NOMO-1 treated with DMSO at 0.1 percent for 48 hours (cell line): Measurements from ENCODE around the gene GRM4.
A peak's percentile ranks its signal among the peaks of the same experiment; 100 is the strongest.

Experiments used
- DNase-seq: peaks from one replicate; lab custom pipeline; 2025; ENCODE audit not compliant: unreplicated experiment; lab: John Stamatoyannopoulos, UW

Gene GRM4

DNA sequence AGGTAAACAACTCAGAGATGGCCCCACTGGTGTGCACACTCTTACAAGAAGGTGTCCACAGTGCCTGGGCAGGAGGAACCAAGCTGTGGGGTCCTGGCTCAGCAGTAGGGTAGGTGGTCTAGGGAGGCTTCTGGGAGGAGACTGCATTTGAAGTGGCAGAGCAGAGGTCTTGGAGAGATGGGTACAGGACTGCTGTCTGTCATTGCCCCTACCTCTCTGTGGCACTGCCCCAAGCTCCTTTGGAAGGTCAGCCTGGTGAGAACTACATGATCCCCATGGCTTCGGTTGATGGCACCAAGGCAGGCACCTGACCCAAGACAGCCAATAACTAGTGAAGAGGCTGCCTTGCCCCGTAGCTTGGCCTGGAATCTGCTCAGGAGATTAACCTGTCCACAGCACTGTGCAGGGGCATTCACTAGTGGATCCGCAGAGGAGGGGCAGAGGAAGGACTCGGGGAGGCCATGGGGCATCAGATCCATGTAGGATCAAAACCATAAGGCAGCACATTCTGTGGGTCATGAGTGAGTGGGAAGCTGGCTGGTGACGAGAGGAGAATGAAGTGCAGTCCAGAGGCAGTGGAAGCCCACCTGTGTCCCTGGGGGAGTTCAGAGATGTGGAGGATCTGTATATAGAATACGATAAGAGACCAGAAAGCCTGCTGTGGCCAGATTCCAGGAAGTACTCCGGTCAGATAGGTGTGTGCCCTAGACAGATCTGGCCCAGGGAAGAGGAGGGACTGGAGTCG, 162.0 kb downstream of the GRM4 start:
- DNase-seq, result no peak

- peak; percentile 29 for DNase-seq
Observed at GRCh38 chr6:33983109-33983716, 162.7 kb downstream of the GRM4 start.

GRCh38 chr6:33981861-33982260, 164.0 kb downstream of the GRM4 start:
- DNase-seq, result no peak

GRCh38 chr6:33981421-33981820, 164.5 kb downstream of the GRM4 start:
- no peak for DNase-seq

- DNase-seq, result no peak
Observed at GRCh38 chr6:33980176-33981175, 165.4 kb downstream of the GRM4 start.

DNA sequence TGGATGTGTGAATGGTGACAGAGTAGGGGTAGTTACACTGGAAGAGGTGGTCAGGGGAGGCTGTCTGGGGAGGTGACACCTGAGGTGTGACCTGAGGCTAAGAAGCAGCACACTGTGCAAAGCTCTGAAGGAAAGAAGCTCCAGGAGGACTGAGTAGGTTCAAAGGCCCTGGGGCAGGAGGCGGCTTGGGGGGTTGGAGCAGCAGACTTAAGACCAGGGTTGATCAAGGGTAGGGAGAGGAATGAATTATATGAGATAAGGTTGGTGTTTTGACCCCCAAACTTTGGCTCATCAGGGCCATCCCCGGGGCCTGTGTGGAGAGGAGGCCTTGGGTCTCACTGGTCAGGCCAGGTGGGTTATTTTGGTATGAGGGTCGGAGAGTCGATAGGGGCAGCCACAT, 166.1 kb downstream of the GRM4 start:
- DNase-seq, result no peak

- no peak for DNase-seq
Observed at GRCh38 chr6:33978412-33979150, 167.3 kb downstream of the GRM4 start.

DNA sequence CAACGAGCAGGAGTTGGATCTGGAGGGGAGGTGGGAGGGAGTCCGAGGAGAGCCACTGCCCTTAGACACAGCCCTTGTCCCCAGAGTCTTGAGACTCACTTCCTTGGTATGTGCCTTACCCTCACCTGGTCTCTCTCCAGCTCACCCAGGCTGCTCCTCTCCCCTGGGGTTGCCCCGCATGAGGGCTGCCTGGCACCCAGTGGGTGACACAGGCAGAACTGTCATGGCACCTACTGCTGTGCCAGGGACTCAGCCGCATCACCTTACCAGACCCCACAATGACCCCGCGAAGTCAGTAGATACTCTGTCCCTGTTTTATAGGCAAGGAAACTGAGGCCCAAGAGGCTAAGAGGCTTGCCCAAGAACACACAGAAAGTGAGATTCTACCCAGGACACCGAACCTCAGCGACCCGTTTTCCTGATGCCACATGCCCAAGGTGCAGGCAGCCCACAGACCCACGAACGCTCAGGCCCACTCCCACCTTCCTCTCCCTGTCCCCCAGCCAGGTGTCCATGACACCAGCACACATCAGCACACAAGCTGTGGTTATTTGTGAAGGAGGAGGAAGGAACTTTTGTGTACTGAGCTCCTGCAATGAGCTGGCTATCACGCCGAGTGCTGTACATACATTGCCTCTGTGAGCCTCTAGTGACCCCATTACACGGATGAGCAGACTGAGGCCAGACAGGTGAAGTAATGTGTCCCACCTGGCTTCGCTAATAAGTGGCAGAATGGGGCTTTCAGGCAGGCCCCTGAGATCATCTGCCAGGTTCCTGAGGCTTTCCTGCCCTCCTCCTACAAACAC, 168.1 kb downstream of the GRM4 start:
- DNase-seq, result no peak

DNA sequence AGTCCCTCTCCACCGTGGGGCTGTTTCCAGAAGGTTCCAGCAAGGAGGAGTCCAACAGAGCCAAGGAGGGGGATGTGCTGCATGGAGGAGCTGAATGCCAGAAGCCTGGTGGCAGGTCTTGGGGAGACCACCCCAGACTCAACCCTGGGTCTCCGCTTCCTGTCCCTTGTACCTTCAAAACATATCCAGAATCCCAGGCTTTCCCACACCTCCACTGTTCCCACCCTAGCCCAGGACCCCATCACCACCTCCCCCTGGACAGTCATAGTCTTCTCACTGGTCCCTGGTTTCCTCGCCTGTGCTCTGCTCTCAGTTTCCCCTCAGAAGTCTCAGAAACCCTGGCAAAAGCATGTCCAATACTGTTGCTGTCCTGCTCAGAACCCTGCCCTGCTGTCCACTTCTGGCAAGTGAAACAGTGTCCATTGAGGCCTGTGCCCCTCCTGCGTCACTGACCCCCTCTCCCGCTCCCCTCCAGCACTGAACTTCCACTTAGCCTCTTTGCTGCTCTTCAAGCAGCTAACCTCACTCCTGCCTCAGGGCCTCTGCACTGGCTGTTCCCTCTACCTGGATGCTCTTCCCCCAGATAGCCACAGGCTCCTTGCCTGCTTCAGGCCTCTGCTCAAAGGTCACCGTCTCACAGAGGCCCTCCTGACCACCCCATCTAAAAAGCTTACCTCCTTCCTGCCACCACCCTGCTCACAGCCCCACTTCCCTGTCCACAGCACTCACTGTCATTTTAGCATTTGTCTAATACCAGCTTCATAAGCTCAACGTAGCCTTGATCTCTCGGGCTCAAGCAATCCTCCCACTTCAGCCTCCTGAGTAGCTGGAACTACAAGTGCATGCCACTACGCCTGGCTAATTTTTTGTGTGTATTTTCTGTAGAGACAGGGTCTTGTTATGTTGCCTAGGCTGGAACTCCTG, 169.2 kb downstream of the GRM4 start:
- no peak for DNase-seq

GRCh38 chr6:33975661-33976436, 170.0 kb downstream of the GRM4 start:
- DNase-seq, result no peak

DNA sequence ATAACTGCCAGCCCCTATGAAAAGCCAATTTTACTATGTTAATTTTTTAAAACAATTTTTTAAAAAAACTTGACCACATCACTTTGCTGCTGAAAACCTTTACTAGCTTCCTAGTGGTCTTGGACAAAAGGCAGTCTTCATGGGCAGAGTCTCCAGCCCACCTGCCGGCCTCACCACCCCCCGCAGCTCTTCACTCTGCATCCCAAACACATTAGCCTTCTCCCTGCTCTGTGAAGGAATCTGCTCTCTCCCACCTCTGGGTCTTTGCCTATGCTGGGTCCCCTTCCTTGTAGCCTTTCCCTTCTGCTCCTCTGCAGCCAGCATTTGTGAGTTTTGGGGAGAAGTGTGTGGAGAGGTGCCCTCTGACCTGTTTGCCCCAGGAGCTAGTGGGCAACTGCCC, 171.4 kb downstream of the GRM4 start:
- DNase-seq, result no peak

- no peak for DNase-seq
Observed at GRCh38 chr6:33974030-33974429, 171.9 kb downstream of the GRM4 start.

DNA sequence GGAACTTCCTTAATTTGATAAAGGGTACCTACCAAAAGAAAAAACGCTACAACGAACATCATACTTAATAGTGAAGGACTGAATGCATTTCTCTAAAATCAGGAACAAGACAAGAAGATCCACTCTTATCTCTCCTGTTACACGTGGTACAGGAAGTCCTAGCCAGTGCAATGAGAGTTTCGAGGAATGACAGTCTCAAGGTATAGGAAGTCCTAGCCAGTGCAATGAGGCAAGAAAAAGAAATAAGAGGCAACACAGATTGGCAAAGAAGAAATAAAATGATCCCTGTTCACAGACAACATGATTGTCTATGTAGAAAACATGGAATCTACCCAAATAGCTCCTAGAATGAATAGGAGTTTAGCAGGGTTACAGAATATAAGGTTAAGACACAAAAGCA, 174.3 kb downstream of the GRM4 start:
- no peak for DNase-seq
